CD4-positive, alpha-beta memory T cell (primary cell): ENCODE measurements around the gene MAP3K14. TPM values are rescaled to one million over a fixed set of nuclear protein-coding genes. Genes with fewer than 3 reads are reported as not detected.

Experiments
- CTCF ChIA-PET: fragments of 350-600 bp; sonication (Branson Sonifier 250); formaldehyde crosslinking; loops from one replicate; lab custom pipeline; 2021; ENCODE audit warnings: inconsistent platforms; ENCODE audit not compliant: partially characterized antibody; lab: Charles Lee
- POLR2A ChIA-PET: fragments of 350-600 bp; sonication (Branson Sonifier 250); formaldehyde crosslinking; loops from one replicate; lab custom pipeline; 2021; ENCODE audit not compliant: partially characterized antibody; lab: Charles Lee
- DNase-seq, 5 donors: peaks; one replicate each; pipeline versions ENCODE4 v3.0.0 to v3.0.0-alpha.2; 2020 to 2022; ENCODE audit warnings: mixed read lengths in 1 of 5
- H3K27ac ChIP-seq: one replicate; pipeline ENCODE4 v1.7.0; 2013; ENCODE audit warnings: low read depth, low read length
- H3K27me3 ChIP-seq: 2 replicates; pipeline ENCODE4 v1.7.0; 2013; ENCODE audit warnings: mild to moderate bottlenecking, low read length, moderate library complexity; ENCODE audit not compliant: insufficient read depth
- H3K36me3 ChIP-seq: 2 replicates; pipeline ENCODE4 v1.7.0; 2013; ENCODE audit warnings: mild to moderate bottlenecking, low read length, moderate library complexity; ENCODE audit not compliant: insufficient read depth
- H3K4me1 ChIP-seq: 2 replicates; pipeline ENCODE4 v1.7.0; 2013; ENCODE audit warnings: mild to moderate bottlenecking, low read length, moderate library complexity; ENCODE audit not compliant: insufficient read depth
- H3K4me3 ChIP-seq, 2 donors: one replicate each; pipeline ENCODE4 v1.7.0; 2013; ENCODE audit warnings: low read length in 2 of 2, mild to moderate bottlenecking in 1 of 2
- H3K9me3 ChIP-seq, 2 donors: one replicate each; pipeline ENCODE4 v1.7.0; 2013; ENCODE audit warnings: low read length in 2 of 2, control low read depth in 1 of 2; ENCODE audit not compliant: control insufficient read depth in 1 of 2
- H3K27ac Mint-ChIP-seq, 7 donors: one replicate each; pipeline ENCODE4 v1.8.0; 2020 to 2021; ENCODE audit warnings: mixed read lengths in 7 of 7, mild to moderate bottlenecking in 6 of 7, inconsistent platforms in 3 of 7, moderate library complexity in 3 of 7
- H3K27me3 Mint-ChIP-seq, 2 donors: one replicate each; pipeline ENCODE4 v1.8.0; 2020 to 2021; ENCODE audit warnings: mixed read lengths in 2 of 2
- H3K36me3 Mint-ChIP-seq, 2 donors: one replicate each; pipeline ENCODE4 v1.8.0; 2020 to 2021; ENCODE audit warnings: mixed read lengths in 2 of 2, inconsistent platforms in 1 of 2, mild to moderate bottlenecking in 1 of 2
- H3K4me1 Mint-ChIP-seq, 4 donors: one replicate each; pipeline ENCODE4 v1.8.0; 2020 to 2021; ENCODE audit warnings: mixed read lengths in 4 of 4, mild to moderate bottlenecking in 1 of 4
- H3K4me3 Mint-ChIP-seq, 8 donors: one replicate each; pipeline ENCODE4 v1.8.0; 2020 to 2021; ENCODE audit warnings: mixed read lengths in 8 of 8, mild to moderate bottlenecking in 7 of 8, moderate library complexity in 6 of 8, inconsistent platforms in 3 of 8
- H3K9me3 Mint-ChIP-seq, 8 donors: one replicate each; pipeline ENCODE4 v1.8.0; 2020 to 2021; ENCODE audit warnings: mixed read lengths in 8 of 8, mild to moderate bottlenecking in 5 of 8, inconsistent platforms in 3 of 8, moderate library complexity in 1 of 8
- intact Hi-C: fragments of 100-400 bp; cut with micrococcal nuclease; formaldehyde crosslinking; loops from one replicate; pipeline ENCODE4 v1.15.1; 2023
- polyA plus RNA-seq, 2 donors: library from polyadenylated mRNA; unstranded; fragments of 300-500 nt; fragmentation: Illumina TruSeq; gene quantifications; one replicate each; pipeline ENCODE4 v1.2.3, GENCODE V29; 2021
- total RNA-seq, 2 experiments: library from RNA; stranded (reverse); gene quantifications; one replicate each; pipeline ENCODE4 v1.2.3, GENCODE V29; 2021

The MAP3K14 gene
- total and polyA plus RNA-seq, 4 experiments from 2014 or later: 2.3 to 49.3 (median 31.6) TPM

- intact Hi-C loops: loop anchor here (2.0 kb wide), 1 partner anchor 69 kb away; no protein-coding TSS in a partner anchor
- Histone ChIP-seq H3K4me3 (peak overlapping the region; percentile 57 to 92), H3K4me1 (peaks cover 84% of the 10 kb centered on the region), H3K9me3 (no peaks in the 10 kb centered on the region), H3K27me3 (no peaks in the 10 kb centered on the region), H3K27ac (peak overlapping the region; percentile 77), H3K36me3 (no peaks in the 10 kb centered on the region)
- no peaks in the 10 kb centered on the region for H3K9me3 Mint-ChIP-seq
- no peaks in the 10 kb centered on the region for H3K27me3 Mint-ChIP-seq
- peak overlapping the region; percentile 85 to 97 (median 93) for H3K4me3 Mint-ChIP-seq
- peak overlapping the region; percentile 87 to 97 (median 95) for H3K27ac Mint-ChIP-seq
- peak in 3 of 5 donors; percentile 18 to 42 (median 30) for DNase-seq
- CTCF ChIA-PET: interaction anchor here (0.6 to 5.0 kb wide), 11 partner anchors 9 to 166 kb away, joined by 3 to 46 read pairs (median 7); no protein-coding TSS in a partner anchor
- POLR2A ChIA-PET: interaction anchor here (0.7 to 11.7 kb wide), 26 partner anchors 9 to 170 kb away, joined by 3 to 324 read pairs (median 7); partner anchors contain the start of genes FMNL1, HEXIM1, HEXIM2 and SPATA32
- H3K36me3 Mint-ChIP-seq: peaks cover 0 to 24% of the 10 kb centered on the region in 2 donors
- peaks cover 60 to 91% (median 75%) of the 10 kb centered on the region in 4 donors for H3K4me1 Mint-ChIP-seq
Observed at GRCh38 chr17:45315648-45316433, 979 bp downstream of the MAP3K14 start.

GRCh38 chr17:45314741-45315647, 1.8 kb downstream of the MAP3K14 start:
- peak in 2 of 5 donors; percentile 30 to 46 for DNase-seq
- intact Hi-C loops: loop anchor here (2.0 to 5.0 kb wide), 2 partner anchors 70 to 153 kb away; partner anchors contain the start of gene HEXIM2
- Mint-ChIP-seq H3K4me1 (peaks cover 60 to 91% (median 75%) of the 10 kb centered on the region in 4 donors), H3K27ac (peak overlapping the region; percentile 87 to 97 (median 95)), H3K4me3 (peak overlapping the region; percentile 85 to 97 (median 93)), H3K9me3 (no peaks in the 10 kb centered on the region), H3K27me3 (no peaks in the 10 kb centered on the region), H3K36me3 (peaks cover 3 to 31% of the 10 kb centered on the region in 2 donors)
- no peaks in the 10 kb centered on the region for H3K36me3 ChIP-seq
- H3K4me3 ChIP-seq: peak overlapping the region; percentile 57 to 92
- H3K27me3 ChIP-seq: no peaks in the 10 kb centered on the region
- CTCF ChIA-PET: interaction anchor here (0.6 to 5.0 kb wide), 11 partner anchors 8 to 165 kb away, joined by 3 to 46 read pairs (median 7); no protein-coding TSS in a partner anchor
- peaks cover 84% of the 10 kb centered on the region for H3K4me1 ChIP-seq
- H3K9me3 ChIP-seq: no peaks in the 10 kb centered on the region
- H3K27ac ChIP-seq: peak overlapping the region; percentile 77
- POLR2A ChIA-PET: interaction anchor here (0.9 to 11.7 kb wide), 15 partner anchors 8 to 270 kb away, joined by 3 to 324 read pairs (median 7); partner anchors contain the start of genes FMNL1, HEXIM1 and HEXIM2

DNA sequence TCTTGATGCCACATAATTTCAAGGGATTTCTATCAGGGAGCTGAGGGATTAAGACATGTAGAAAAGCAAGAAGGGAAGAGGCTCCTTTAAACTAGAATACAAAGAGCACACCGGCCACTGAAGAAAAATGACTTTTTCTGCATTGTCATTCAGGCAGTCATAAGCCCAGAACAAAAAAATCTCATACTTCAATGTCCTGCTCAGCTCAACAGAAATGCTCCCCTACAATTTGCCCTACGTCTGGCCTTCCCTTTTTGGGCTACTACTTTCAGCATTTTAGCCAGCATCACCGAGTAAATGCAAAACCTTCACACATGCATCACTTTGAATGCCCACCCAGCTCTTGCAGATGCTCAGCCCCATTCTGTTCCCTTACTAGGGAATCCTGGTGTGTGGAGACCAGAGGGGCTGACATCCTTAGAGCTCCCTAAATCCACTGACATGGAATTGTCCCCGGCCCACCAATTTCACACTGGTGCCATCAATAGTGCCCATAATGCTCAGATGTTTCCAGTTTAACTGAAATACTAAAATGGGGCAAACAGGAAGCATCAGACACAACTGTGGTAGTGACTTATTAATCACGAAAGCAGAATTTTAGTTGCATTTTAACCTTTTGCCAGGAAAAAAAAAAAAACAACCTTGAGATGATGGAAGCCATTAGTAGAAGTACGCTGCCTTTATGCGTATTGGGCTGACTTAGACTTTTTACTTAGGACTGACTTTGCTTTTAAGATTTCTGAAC, 2.7 kb downstream of the MAP3K14 start:
- Histone ChIP-seq H3K36me3 (no peaks in the 10 kb centered on the region), H3K4me1 (peaks cover 84% of the 10 kb centered on the region), H3K9me3 (no peaks in the 10 kb centered on the region), H3K27me3 (no peaks in the 10 kb centered on the region), H3K27ac (peak overlapping the region; percentile 77), H3K4me3 (peak overlapping the region; percentile 57 to 92)
- Mint-ChIP-seq H3K27me3 (no peaks in the 10 kb centered on the region), H3K36me3 (peaks cover 4 to 35% of the 10 kb centered on the region in 2 donors), H3K4me3 (peak overlapping the region; percentile 85 to 97 (median 93)), H3K9me3 (no peaks in the 10 kb centered on the region), H3K27ac (peak overlapping the region; percentile 87 to 97 (median 95)), H3K4me1 (peaks cover 57 to 91% (median 73%) of the 10 kb centered on the region in 4 donors)
- ChIA-PET CTCF (interaction anchor here (0.7 to 5.0 kb wide), 9 partner anchors 31 to 95 kb away, joined by 3 to 46 read pairs (median 7); no protein-coding TSS in a partner anchor), POLR2A (interaction anchor here (0.6 to 11.7 kb wide), 12 partner anchors 7 to 270 kb away, joined by 3 to 324 read pairs (median 22); partner anchors contain the start of genes FMNL1, HEXIM1 and HEXIM2)
- DNase-seq: peak in 2 of 5 donors; percentile 12 to 41
- intact Hi-C loops: loop anchor here (2.0 to 5.0 kb wide), 5 partner anchors 17 to 152 kb away; partner anchors contain the start of gene HEXIM2

DNA sequence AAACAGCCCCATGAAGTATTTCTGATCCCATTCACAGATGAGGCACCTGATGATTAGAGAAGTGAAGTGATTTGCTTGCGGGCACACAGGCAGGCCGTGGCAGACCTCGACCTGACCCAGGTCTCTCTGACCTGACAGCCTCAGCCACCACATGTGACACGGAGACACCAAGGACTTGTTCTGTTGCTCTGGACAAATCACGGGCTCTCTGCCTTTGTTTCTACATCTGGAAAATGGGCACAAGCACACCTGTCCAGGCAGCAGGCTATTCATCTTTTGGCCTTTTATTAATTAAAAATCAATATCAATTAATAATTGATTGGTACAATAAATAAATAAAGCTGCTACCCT, 3.4 kb downstream of the MAP3K14 start:
- DNase-seq: no peak
- peak overlapping the region; percentile 77 for H3K27ac ChIP-seq
- H3K27me3 Mint-ChIP-seq: no peaks in the 10 kb centered on the region
- ChIA-PET POLR2A (interaction anchor here (0.9 to 11.7 kb wide), 15 partner anchors 11 to 166 kb away, joined by 3 to 324 read pairs (median 10); partner anchors contain the start of genes FMNL1 and HEXIM1), CTCF (interaction anchor here (1.2 to 5.0 kb wide), 6 partner anchors 30 to 88 kb away, joined by 3 to 46 read pairs (median 12); no protein-coding TSS in a partner anchor)
- peak overlapping the region; percentile 85 to 97 (median 93) for H3K4me3 Mint-ChIP-seq
- H3K36me3 ChIP-seq: no peaks in the 10 kb centered on the region
- intact Hi-C loops: loop anchor here (2.0 to 5.0 kb wide), 4 partner anchors 17 to 151 kb away; partner anchors contain the start of gene HEXIM2
- H3K36me3 Mint-ChIP-seq: peaks cover 6 to 37% of the 10 kb centered on the region in 2 donors
- H3K27me3 ChIP-seq: no peaks in the 10 kb centered on the region
- H3K4me1 ChIP-seq: peaks cover 84% of the 10 kb centered on the region
- H3K4me3 ChIP-seq: peak overlapping the region; percentile 2 to 36
- peaks cover 56 to 90% (median 71%) of the 10 kb centered on the region in 4 donors for H3K4me1 Mint-ChIP-seq
- peak overlapping the region; percentile 88 to 98 (median 96) for H3K27ac Mint-ChIP-seq
- H3K9me3 Mint-ChIP-seq: no peaks in the 10 kb centered on the region
- no peaks in the 10 kb centered on the region for H3K9me3 ChIP-seq

- peak in 1 of 5 donors; percentile 30 for DNase-seq
- H3K9me3 Mint-ChIP-seq: no peaks in the 10 kb centered on the region
- no peaks in the 10 kb centered on the region for H3K27me3 Mint-ChIP-seq
- no peaks in the 10 kb centered on the region for H3K36me3 ChIP-seq
- H3K27ac ChIP-seq: peak overlapping the region; percentile 77
- intact Hi-C loops: loop anchor here (1.0 to 5.0 kb wide), 6 partner anchors 8 to 150 kb away; partner anchors contain the start of gene HEXIM2
- POLR2A ChIA-PET: interaction anchor here (0.9 to 11.7 kb wide), 18 partner anchors 8 to 344 kb away, joined by 3 to 324 read pairs (median 7); partner anchors contain the start of genes C1QL1, FMNL1, HEXIM1 and HEXIM2
- H3K9me3 ChIP-seq: no peaks in the 10 kb centered on the region
- H3K4me3 ChIP-seq: peak overlapping the region; percentile 2 to 36
- H3K4me1 ChIP-seq: peaks cover 84% of the 10 kb centered on the region
- H3K27ac Mint-ChIP-seq: peak overlapping the region; percentile 88 to 98 (median 94)
- H3K36me3 Mint-ChIP-seq: peaks cover 6 to 37% of the 10 kb centered on the region in 2 donors
- peaks cover 61 to 91% (median 72%) of the 10 kb centered on the region in 4 donors for H3K4me1 Mint-ChIP-seq
- no peaks in the 10 kb centered on the region for H3K27me3 ChIP-seq
- peak overlapping the region; percentile 71 to 96 (median 84) for H3K4me3 Mint-ChIP-seq
- CTCF ChIA-PET: interaction anchor here (0.7 to 5.6 kb wide), 18 partner anchors 10 to 177 kb away, joined by 3 to 63 read pairs (median 7); partner anchors contain the start of gene ACBD4
Observed at GRCh38 chr17:45312477-45313420, 4.1 kb downstream of the MAP3K14 start.
